ENCODE measurements around the gene OAS1.

DNA sequence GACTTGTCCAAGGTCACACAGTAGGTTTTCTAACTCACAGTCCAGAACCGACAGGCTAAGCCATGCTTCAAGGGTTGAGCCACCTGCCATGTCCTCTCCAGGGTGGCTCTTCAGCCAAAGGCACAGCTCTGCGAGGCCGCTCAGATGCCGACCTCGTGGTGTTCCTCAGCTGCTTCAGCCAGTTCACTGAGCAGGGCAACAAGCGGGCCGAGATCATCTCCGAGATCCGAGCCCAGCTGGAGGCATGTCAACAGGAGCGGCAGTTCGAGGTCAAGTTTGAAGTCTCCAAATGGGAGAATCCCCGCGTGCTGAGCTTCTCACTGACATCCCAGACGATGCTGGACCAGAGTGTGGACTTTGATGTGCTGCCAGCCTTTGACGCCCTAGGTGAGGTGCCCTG is 58.9 kb downstream of the OAS1 start:
- TF ChIP-seq, protein P1, sequence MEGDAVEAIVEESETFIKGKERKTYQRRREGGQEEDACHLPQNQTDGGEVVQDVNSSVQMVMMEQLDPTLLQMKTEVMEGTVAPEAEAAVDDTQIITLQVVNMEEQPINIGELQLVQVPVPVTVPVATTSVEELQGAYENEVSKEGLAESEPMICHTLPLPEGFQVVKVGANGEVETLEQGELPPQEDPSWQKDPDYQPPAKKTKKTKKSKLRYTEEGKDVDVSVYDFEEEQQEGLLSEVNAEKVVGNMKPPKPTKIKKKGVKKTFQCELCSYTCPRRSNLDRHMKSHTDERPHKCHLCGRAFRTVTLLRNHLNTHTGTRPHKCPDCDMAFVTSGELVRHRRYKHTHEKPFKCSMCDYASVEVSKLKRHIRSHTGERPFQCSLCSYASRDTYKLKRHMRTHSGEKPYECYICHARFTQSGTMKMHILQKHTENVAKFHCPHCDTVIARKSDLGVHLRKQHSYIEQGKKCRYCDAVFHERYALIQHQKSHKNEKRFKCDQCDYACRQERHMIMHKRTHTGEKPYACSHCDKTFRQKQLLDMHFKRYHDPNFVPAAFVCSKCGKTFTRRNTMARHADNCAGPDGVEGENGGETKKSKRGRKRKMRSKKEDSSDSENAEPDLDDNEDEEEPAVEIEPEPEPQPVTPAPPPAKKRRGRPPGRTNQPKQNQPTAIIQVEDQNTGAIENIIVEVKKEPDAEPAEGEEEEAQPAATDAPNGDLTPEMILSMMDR (IDR thresholded peaks at IDR 0.05): no peak
- no peak for TF ChIP-seq POLR2A (IDR thresholded peaks at IDR 0.05)
